DMS 273 treated with DMSO at 0.1 percent for 48 hours (cell line): ENCODE measurements around the gene KIAA1586.
"Not testable (repeated sequence)": the region's sequence is repeated elsewhere in the genome, so short reads cannot be mapped to it uniquely, and the experiment has no call there.

Experiments used
- DNase-seq: peaks from one replicate; lab custom pipeline; 2025; lab: John Stamatoyannopoulos, UW

Gene KIAA1586

GRCh38 chr6:57047257-57047585 lies 728 bp downstream of the KIAA1586 start:
- DNase-seq: not testable (repeated sequence)

- DNase-seq: not testable (repeated sequence)
Observed at GRCh38 chr6:57047859-57048258, 1.4 kb downstream of the KIAA1586 start.

GRCh38 chr6:57048577-57048976 lies 2.1 kb downstream of the KIAA1586 start:
- DNase-seq: no peak

DNA sequence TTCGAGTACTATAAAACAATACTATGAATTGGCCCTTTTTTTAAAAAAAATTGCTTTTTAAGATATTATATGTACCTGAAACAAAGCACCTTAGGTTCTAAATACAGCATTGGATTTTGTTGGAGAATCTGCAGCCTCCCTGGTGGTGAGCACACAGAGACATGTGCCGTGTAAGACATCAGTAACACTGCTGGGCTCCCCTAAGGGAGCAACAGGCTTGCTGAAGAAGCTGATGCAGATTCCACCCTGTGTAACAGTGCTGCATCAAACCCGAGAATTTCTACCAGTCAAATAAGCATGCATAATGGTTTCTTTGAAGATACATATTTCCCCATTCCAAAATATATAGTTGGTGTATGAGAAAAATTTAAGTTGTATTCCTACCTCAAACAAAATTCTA lies 17.4 kb downstream of the KIAA1586 start:
- no peak for DNase-seq

- no peak for DNase-seq
Observed at GRCh38 chr6:57064809-57065208, 18.3 kb downstream of the KIAA1586 start.

- DNase-seq: no peak
Observed at GRCh38 chr6:57068061-57068460, 21.6 kb downstream of the KIAA1586 start.

- no peak for DNase-seq
Observed at GRCh38 chr6:57069228-57069627, 22.7 kb downstream of the KIAA1586 start.

- DNase-seq: no peak
Observed at GRCh38 chr6:57069920-57070331, 23.4 kb downstream of the KIAA1586 start.

DNA sequence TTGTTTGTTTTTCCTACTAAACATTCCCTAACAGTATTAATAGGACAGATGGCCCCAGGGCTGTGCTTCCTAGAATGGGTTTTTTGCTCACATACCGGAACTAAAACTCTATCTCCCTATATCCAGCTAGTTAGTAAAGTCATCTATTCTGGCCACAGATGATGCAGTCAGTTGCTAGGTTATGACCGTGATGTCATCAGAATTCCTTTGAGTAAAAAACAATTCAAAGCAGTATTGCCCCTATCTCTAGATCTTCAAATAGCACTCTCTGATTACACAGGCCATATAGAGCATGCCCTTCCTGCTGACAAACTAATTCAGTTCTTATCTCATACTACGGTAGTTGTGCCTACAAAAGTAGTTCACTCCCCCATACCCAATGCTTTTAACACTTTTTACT lies 25.6 kb downstream of the KIAA1586 start:
- no peak for DNase-seq

GRCh38 chr6:57074383-57074782 lies 27.9 kb downstream of the KIAA1586 start:
- no peak for DNase-seq

DNA sequence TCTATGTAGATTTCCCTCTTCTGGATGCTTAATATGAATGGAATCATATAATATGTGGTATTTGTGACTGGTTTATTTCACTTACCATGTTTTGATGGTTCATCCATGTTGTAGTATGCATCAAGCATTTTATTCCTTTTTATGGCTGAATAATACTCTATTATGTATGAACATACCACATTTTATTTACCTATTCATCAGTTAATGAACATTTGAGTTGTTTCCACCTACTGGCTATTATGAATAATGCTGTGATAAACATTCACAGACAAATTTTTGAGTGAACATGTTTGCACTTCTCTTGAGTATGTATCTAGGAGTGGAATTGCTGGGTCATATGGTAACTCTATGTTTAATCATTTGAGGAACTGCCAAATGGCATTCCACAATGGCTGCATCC lies 28.6 kb downstream of the KIAA1586 start:
- DNase-seq: no peak

DNA sequence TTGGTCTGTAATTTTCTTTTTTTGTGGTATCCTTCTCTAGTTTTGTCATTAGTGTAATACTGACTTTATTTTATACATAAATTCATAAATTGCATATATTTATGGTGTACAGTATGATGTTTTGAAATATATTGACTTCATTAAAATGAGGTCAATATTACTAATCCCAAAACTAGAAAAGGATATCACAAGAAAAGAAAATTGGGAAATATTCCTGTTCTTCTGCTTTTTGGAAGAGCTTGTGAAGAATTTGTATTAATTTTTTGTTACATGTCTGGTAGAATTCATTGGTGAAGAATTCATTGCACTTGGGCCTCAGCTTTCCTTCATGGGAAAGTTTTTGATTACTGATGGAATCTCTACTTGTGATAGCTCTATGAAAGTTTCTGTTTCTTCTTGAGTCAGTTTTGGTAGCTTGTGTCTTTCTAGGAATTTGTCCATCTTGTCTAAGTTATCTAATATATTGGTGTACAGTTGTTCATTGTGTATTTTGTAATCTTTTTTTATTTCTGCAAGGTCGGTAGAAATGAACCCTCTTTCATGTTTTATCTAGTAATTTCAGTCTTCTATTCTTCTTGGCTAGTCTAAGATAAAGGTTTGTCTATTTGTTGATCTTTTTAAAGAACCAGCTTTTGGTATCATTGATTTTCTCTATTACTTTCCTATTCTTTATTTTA lies 32.2 kb downstream of the KIAA1586 start:
- DNase-seq: no peak

- DNase-seq: no peak
Observed at GRCh38 chr6:57085471-57085870, 39.0 kb downstream of the KIAA1586 start.

GRCh38 chr6:57086843-57087242 lies 40.4 kb downstream of the KIAA1586 start:
- no peak for DNase-seq

GRCh38 chr6:57087916-57088315 lies 41.4 kb downstream of the KIAA1586 start:
- no peak for DNase-seq

DNA sequence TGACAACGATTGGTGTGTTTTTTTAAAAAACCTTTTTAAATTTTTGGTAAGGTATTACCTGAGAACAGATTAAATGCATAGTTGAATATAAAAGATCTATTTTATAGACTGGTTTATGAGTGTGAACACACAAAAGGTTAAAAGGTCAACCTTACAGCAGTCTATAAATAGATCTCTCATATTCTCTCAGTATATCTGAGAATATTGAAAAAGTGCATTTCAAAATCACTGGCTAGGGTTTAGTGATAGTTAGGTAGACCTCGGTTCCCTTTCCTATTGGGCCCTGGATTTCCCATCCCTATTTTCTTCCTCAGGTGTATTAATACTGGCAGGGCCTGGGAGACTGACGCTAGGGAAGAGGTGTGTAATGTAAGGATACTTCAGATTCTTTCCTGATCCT lies 42.8 kb downstream of the KIAA1586 start:
- DNase-seq: no peak

GRCh38 chr6:57089687-57090457 lies 43.4 kb downstream of the KIAA1586 start, which contains the start of gene ZNF451:
Gene ZNF451, plus strand, starts transcription at chr6:57090188. Its CDS starts 66 bp downstream, at chr6:57090254.
- DNase-seq: peak; percentile 95

DNA sequence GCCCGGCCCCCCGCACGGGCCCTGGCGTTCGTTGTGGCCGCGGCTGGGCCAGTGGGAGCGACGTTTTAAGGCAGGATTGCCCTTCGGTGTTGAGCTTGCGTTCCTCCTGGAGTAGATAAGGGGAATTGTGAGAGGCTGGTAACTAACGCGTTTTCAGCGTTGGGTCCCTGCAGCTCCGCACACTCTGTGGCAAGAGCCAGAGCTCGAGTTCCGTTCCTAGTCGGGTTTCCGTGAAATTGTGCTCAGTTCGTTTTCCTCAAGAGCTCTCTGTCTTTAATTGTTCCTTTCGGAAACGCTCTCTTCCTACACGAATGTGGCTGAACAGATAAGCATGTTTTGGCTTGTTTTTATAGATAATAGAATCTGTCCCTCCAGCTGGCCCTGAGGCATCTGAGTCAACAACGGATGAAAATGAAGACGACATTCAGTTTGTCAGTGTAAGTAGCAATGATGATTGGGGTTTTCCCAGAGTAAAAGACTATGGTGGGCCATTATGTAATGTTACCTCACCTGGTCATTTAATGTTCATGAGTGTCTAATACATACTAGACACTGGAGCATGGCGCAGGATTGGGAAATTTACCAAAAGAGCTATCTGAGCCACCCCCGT lies 44.1 kb downstream of the KIAA1586 start:
- DNase-seq: not testable (repeated sequence)

GRCh38 chr6:57091375-57091774 lies 44.9 kb downstream of the KIAA1586 start:
- not testable (repeated sequence) for DNase-seq

DNA sequence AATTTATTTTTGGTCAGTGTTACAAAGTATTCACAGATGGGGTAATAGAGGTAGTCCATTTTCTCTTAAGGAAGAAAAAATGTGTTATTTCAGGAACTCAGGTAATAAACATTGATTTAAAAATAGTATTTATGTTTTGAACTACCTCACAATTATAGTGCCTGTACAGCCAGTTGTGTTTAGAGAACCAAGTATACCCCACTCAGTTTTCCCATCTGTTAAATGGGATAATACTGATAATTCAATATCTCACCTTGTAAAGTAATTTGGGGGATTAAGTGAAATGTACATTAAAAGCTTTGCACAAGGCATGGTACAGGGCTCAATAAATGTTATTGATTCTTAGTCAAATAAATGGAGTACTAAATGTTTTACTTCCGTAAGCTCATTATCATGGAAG lies 48.2 kb downstream of the KIAA1586 start:
- no peak for DNase-seq

- no peak for DNase-seq
Observed at GRCh38 chr6:57097596-57097995, 51.1 kb downstream of the KIAA1586 start.

GRCh38 chr6:57102976-57103375 lies 56.5 kb downstream of the KIAA1586 start:
- DNase-seq: no peak

GRCh38 chr6:57104336-57104735 lies 57.8 kb downstream of the KIAA1586 start:
- DNase-seq: no peak
